DND-41 (cell line): ENCODE measurements around the gene PARVB.

Experiments
- EZH2 ChIP-seq: IDR thresholded peaks from 3 replicates; pipeline ENCODE4 v1.6.1; 2012; ENCODE audit warnings: borderline replicate concordance, low read depth, mild to moderate bottlenecking, moderate library complexity, low read length, inconsistent platforms; ENCODE audit not compliant: severe bottlenecking
- TF ChIP-seq, protein P1 (sequence below): IDR thresholded peaks from 2 replicates; pipeline ENCODE4 v1.5.1; 2012; ENCODE audit warnings: borderline replicate concordance, low read length, moderate library complexity, mild to moderate bottlenecking; ENCODE audit not compliant: poor library complexity, severe bottlenecking; ENCODE audit errors: extremely low read depth

DNA sequence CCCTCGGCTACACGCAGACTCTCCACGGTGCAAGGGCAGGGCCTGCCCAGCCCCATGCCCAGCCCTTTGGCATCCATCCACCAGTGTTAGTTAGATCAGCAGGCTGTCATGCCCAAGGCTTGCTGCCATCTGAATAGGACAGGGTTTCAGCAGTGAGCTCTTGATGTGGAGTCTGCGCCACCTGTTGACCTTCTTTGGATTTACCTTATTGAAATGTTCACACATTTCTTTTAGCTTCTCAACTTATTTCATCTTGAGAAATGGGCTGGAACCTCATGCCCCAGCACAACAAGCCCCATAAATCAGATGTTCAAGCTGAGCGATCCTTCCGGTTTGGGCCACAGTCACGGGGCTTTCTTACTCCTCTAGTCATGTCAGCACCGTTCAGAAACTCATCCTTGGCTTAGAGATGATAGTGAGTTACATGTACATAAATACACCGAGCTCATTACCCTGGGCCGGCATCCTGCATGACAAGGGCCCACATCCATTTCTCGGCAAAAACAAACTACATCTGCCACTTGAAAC, 61.7 kb downstream of the PARVB start:
- TF ChIP-seq, protein P1, sequence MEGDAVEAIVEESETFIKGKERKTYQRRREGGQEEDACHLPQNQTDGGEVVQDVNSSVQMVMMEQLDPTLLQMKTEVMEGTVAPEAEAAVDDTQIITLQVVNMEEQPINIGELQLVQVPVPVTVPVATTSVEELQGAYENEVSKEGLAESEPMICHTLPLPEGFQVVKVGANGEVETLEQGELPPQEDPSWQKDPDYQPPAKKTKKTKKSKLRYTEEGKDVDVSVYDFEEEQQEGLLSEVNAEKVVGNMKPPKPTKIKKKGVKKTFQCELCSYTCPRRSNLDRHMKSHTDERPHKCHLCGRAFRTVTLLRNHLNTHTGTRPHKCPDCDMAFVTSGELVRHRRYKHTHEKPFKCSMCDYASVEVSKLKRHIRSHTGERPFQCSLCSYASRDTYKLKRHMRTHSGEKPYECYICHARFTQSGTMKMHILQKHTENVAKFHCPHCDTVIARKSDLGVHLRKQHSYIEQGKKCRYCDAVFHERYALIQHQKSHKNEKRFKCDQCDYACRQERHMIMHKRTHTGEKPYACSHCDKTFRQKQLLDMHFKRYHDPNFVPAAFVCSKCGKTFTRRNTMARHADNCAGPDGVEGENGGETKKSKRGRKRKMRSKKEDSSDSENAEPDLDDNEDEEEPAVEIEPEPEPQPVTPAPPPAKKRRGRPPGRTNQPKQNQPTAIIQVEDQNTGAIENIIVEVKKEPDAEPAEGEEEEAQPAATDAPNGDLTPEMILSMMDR: peak; percentile 46
- TF ChIP-seq EZH2: no peak
